HT-29 (cell line): ENCODE results near the gene ANKRD13B. TPM values are rescaled to one million over a fixed set of nuclear protein-coding genes. Genes with fewer than 3 reads are reported as not detected.

Source experiments
- DNase-seq: peaks from one replicate; pipeline ENCODE4 v3.0.0-alpha.2; 2015; ENCODE audit warnings: low spot score
- total RNA-seq: library from RNA; depleted of rRNA; stranded (reverse); fragments of >200 nt; shearing (Covaris generic); gene quantifications from 2 replicates; pipeline ENCODE4 v1.2.3, GENCODE V29; 2014

Gene ANKRD13B
- total RNA-seq, 1 experiment from 2014 or later = 26.6 TPM

- DNase-seq = no peak
Observed at GRCh38 chr17:29581583-29582253, 11.2 kb upstream of the ANKRD13B start.

- DNase-seq = no peak
Observed at GRCh38 chr17:29582254-29582765, 10.6 kb upstream of the ANKRD13B start.

- DNase-seq = no peak
Observed at GRCh38 chr17:29582772-29583171, 10.2 kb upstream of the ANKRD13B start.

- DNase-seq = no peak
Observed at GRCh38 chr17:29583324-29584248, 9.3 kb upstream of the ANKRD13B start.

- DNase-seq = no peak
Observed at GRCh38 chr17:29584452-29585079, 8.4 kb upstream of the ANKRD13B start.

- DNase-seq = no peak
Observed at GRCh38 chr17:29585080-29585751, 7.7 kb upstream of the ANKRD13B start.

- DNase-seq = no peak
Observed at GRCh38 chr17:29586676-29587469, 6.1 kb upstream of the ANKRD13B start.

- DNase-seq = no peak
Observed at GRCh38 chr17:29587591-29587990, 5.3 kb upstream of the ANKRD13B start.

GRCh38 chr17:29588017-29588561 lies 4.8 kb upstream of the ANKRD13B start:
- DNase-seq = no peak

- peak; percentile 46 for DNase-seq
Observed at GRCh38 chr17:29588562-29589411, 4.1 kb upstream of the ANKRD13B start.

GRCh38 chr17:29589524-29590410 lies 3.2 kb upstream of the ANKRD13B start, which contains the start of gene GIT1:
TSS of gene GIT1 (minus strand) at chr17:29589648. CDS start at chr17:29589378, 270 bp downstream.
- peak; percentile 88 for DNase-seq

GRCh38 chr17:29590411-29591145 lies 2.4 kb upstream of the ANKRD13B start:
- peak; percentile 10 for DNase-seq

GRCh38 chr17:29591146-29591736 lies 1.7 kb upstream of the ANKRD13B start:
- DNase-seq = no peak

- DNase-seq = peak; percentile 90
Observed at GRCh38 chr17:29591737-29592608, 959 bp upstream of the ANKRD13B start.

- DNase-seq = peak; percentile 45
Observed at GRCh38 chr17:29593591-29594518, 923 bp downstream of the ANKRD13B start.
